Measurements from ENCODE around the gene C14orf39. TPM values are rescaled to one million over a fixed set of nuclear protein-coding genes. Genes with fewer than 3 reads are reported as not detected.
"Not testable (repeated sequence)": the region's sequence is repeated elsewhere in the genome, so short reads cannot be mapped to it uniquely, and the experiment has no call there.

The C14orf39 gene
- total RNA-seq, 1 donor from 2014 or later: not detected

- intact Hi-C loops (cut with DNase I): no loop called here
- ATAC-seq (no peak), DNase-seq (ENCODE audit: missing footprints) (no peak)
These were observed 16.7 kb upstream of the C14orf39 start for GRCh38 chr14:60502541-60502940.

GRCh38 chr14:60495946-60496345 is 10.1 kb upstream of the C14orf39 start:
- DNase-seq (ENCODE audit: missing footprints): no peak
- intact Hi-C loops (cut with DNase I): no loop called here
- ATAC-seq: no peak

- intact Hi-C loops (cut with DNase I): no loop called here
- DNase-seq (ENCODE audit: missing footprints) (no peak), ATAC-seq (no peak)
These were observed 4.4 kb upstream of the C14orf39 start for GRCh38 chr14:60490270-60490669.

GRCh38 chr14:60488175-60488574 is 2.3 kb upstream of the C14orf39 start:
- intact Hi-C loops (cut with DNase I): no loop called here
- DNase-seq (ENCODE audit: missing footprints): no peak

GRCh38 chr14:60487211-60487610 is 1.3 kb upstream of the C14orf39 start:
- no peak for DNase-seq (ENCODE audit: missing footprints)
- intact Hi-C loops (cut with DNase I): no loop called here
- ATAC-seq: no peak

More at GRCh38 chr14:60488175-60488574, 2.3 kb upstream of the C14orf39 start:
- ATAC-seq: no peak

- DNase-seq (ENCODE audit: missing footprints) (no peak), ATAC-seq (no peak)
- intact Hi-C loops (cut with DNase I): no loop called here
These were observed 736 bp downstream of the C14orf39 start for GRCh38 chr14:60485057-60485597.

GRCh38 chr14:60482743-60483142 is 3.1 kb downstream of the C14orf39 start:
- DNase-seq (ENCODE audit: missing footprints) (no peak), ATAC-seq (no peak)
- intact Hi-C loops (cut with DNase I): no loop called here

GRCh38 chr14:60480248-60480647 is 5.6 kb downstream of the C14orf39 start:
- DNase-seq (ENCODE audit: missing footprints); intact Hi-C loops (cut with DNase I); ATAC-seq: not testable (repeated sequence)

- DNase-seq (ENCODE audit: missing footprints) (no peak), ATAC-seq (no peak)
- intact Hi-C loops (cut with DNase I): no loop called here
These were observed 30.0 kb downstream of the C14orf39 start for GRCh38 chr14:60455875-60456274.

GRCh38 chr14:60430276-60430675 is 55.6 kb downstream of the C14orf39 start:
- ATAC-seq (no peak), DNase-seq (ENCODE audit: missing footprints) (no peak)
- intact Hi-C loops (cut with DNase I): no loop called here

- ATAC-seq (no peak), DNase-seq (ENCODE audit: missing footprints) (no peak)
- intact Hi-C loops (cut with DNase I): no loop called here
These were observed 65.8 kb downstream of the C14orf39 start for GRCh38 chr14:60420050-60420449.

GRCh38 chr14:60397550-60397949 is 88.3 kb downstream of the C14orf39 start:
- DNase-seq (ENCODE audit: missing footprints); ATAC-seq; intact Hi-C loops (cut with DNase I): not testable (repeated sequence)

- no peak for ATAC-seq
- no peak for DNase-seq (ENCODE audit: missing footprints)
- intact Hi-C loops (cut with DNase I): no loop called here
These were observed 89.0 kb downstream of the C14orf39 start for GRCh38 chr14:60396718-60397343.

Other genes with a start within 250 kb of the C14orf39 start
- 119 TPM for gene PPM1A, start 236.8 kb downstream of the C14orf39 start, total RNA-seq
- not detected for gene SIX6, start 23.1 kb upstream of the C14orf39 start, total RNA-seq
- not detected for gene SIX1, start 163.4 kb upstream of the C14orf39 start, total RNA-seq
- gene SIX4, start 238.3 kb upstream of the C14orf39 start, total RNA-seq: 1.4 TPM
- 25.7 TPM for gene MNAT1, start 248.7 kb upstream of the C14orf39 start, total RNA-seq

Measured in Right ventricle myocardium inferior (tissue), 1 donor.